WTC11 (cell line): Measurements from ENCODE around the gene RNGTT.

Source experiments
- RELA ChIP-seq: sonication (generic); formaldehyde crosslinking; IDR thresholded peaks from 2 replicates; pipeline ENCODE4 v1.8.1; 2022; ENCODE audit warnings: missing genetic modification reagents, mild to moderate bottlenecking, borderline replicate concordance
- ZNF138 ChIP-seq: sonication (generic); formaldehyde crosslinking; conservative IDR thresholded peaks from 2 replicates; pipeline ENCODE4 v1.8.1; 2022; ENCODE audit warnings: mild to moderate bottlenecking, moderate library complexity, missing genetic modification reagents
- ZNF232 ChIP-seq: sonication (generic); formaldehyde crosslinking; IDR thresholded peaks from 2 replicates; pipeline ENCODE4 v1.8.0; 2022; ENCODE audit warnings: mild to moderate bottlenecking, missing genetic modification reagents
- TF ChIP-seq, protein P1 (sequence below): sonication (generic); formaldehyde crosslinking; IDR thresholded peaks from 2 replicates; pipeline ENCODE4 v1.8.0; 2022; ENCODE audit warnings: mild to moderate bottlenecking, missing genetic modification reagents
- TF ChIP-seq, protein P2 (sequence below): fragments of 200-600 bp; IDR thresholded peaks from 2 replicates; pipeline ENCODE4 v1.8.0; 2022; ENCODE audit warnings: antibody characterized with exemption
- TF ChIP-seq, protein P3 (sequence below): sonication (generic); formaldehyde crosslinking; conservative IDR thresholded peaks from 2 replicates; pipeline ENCODE4 v1.8.1; 2023; ENCODE audit warnings: mild to moderate bottlenecking, low read depth, missing genetic modification reagents, moderate library complexity

DNA sequence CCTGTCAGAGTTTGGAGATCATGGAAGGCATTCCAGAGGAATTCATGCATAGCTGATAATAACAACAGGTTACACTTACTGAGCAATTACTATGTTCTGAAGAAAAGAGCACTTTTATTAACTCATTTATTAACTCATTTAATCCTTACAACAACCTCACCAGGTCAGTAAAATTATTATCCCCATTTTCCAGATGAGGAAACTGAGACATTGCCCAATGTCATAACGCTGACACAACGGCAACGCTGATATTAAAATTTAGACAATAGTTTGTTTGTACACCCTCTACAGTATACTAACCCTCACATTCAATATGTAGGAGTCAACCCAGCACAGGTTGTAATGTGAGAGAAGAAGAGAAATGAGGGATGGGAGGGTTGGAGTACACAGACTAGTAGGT lies 105.0 kb downstream of the RNGTT start:
- TF ChIP-seq, protein P1, sequence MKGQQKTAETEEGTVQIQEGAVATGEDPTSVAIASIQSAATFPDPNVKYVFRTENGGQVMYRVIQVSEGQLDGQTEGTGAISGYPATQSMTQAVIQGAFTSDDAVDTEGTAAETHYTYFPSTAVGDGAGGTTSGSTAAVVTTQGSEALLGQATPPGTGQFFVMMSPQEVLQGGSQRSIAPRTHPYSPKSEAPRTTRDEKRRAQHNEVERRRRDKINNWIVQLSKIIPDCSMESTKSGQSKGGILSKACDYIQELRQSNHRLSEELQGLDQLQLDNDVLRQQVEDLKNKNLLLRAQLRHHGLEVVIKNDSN (CRISPR knock-in tag) = no peak
- TF ChIP-seq, protein P2, sequence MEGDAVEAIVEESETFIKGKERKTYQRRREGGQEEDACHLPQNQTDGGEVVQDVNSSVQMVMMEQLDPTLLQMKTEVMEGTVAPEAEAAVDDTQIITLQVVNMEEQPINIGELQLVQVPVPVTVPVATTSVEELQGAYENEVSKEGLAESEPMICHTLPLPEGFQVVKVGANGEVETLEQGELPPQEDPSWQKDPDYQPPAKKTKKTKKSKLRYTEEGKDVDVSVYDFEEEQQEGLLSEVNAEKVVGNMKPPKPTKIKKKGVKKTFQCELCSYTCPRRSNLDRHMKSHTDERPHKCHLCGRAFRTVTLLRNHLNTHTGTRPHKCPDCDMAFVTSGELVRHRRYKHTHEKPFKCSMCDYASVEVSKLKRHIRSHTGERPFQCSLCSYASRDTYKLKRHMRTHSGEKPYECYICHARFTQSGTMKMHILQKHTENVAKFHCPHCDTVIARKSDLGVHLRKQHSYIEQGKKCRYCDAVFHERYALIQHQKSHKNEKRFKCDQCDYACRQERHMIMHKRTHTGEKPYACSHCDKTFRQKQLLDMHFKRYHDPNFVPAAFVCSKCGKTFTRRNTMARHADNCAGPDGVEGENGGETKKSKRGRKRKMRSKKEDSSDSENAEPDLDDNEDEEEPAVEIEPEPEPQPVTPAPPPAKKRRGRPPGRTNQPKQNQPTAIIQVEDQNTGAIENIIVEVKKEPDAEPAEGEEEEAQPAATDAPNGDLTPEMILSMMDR = no peak
- no peak for TF ChIP-seq RELA (CRISPR knock-in tag)
- TF ChIP-seq, protein P3, sequence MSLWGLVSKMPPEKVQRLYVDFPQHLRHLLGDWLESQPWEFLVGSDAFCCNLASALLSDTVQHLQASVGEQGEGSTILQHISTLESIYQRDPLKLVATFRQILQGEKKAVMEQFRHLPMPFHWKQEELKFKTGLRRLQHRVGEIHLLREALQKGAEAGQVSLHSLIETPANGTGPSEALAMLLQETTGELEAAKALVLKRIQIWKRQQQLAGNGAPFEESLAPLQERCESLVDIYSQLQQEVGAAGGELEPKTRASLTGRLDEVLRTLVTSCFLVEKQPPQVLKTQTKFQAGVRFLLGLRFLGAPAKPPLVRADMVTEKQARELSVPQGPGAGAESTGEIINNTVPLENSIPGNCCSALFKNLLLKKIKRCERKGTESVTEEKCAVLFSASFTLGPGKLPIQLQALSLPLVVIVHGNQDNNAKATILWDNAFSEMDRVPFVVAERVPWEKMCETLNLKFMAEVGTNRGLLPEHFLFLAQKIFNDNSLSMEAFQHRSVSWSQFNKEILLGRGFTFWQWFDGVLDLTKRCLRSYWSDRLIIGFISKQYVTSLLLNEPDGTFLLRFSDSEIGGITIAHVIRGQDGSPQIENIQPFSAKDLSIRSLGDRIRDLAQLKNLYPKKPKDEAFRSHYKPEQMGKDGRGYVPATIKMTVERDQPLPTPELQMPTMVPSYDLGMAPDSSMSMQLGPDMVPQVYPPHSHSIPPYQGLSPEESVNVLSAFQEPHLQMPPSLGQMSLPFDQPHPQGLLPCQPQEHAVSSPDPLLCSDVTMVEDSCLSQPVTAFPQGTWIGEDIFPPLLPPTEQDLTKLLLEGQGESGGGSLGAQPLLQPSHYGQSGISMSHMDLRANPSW (CRISPR knock-in tag) = no peak
- TF ChIP-seq ZNF138 (CRISPR knock-in tag) = no peak
- TF ChIP-seq ZNF232 (CRISPR knock-in tag) = no peak
